Ectodermal cell (in vitro differentiated cells): ENCODE results near the gene CNGA2.

ENCODE experiments used
- H3K27ac ChIP-seq: 2 replicates; pipeline ENCODE4 v1.7.0; 2013; ENCODE audit warnings: mild to moderate bottlenecking, low read depth, low read length; ENCODE audit not compliant: insufficient read depth, poor library complexity, severe bottlenecking
- H3K27me3 ChIP-seq: 2 replicates; pipeline ENCODE4 v1.7.0; 2013; ENCODE audit warnings: mild to moderate bottlenecking, low read length; ENCODE audit not compliant: insufficient read depth, control insufficient read depth, poor library complexity, severe bottlenecking
- H3K36me3 ChIP-seq: one replicate; pipeline ENCODE4 v1.7.0; 2013; ENCODE audit warnings: low read length; ENCODE audit not compliant: control insufficient read depth, insufficient read depth
- H3K4me1 ChIP-seq: one replicate; pipeline ENCODE4 v1.7.0; 2013; ENCODE audit warnings: low read length; ENCODE audit not compliant: control insufficient read depth, insufficient read depth
- H3K4me3 ChIP-seq: 2 replicates; pipeline ENCODE4 v1.7.0; 2013; ENCODE audit warnings: low read depth, low read length, control low read depth; ENCODE audit not compliant: insufficient read depth
- H3K9me3 ChIP-seq: 2 replicates; pipeline ENCODE4 v1.7.0; 2013; ENCODE audit warnings: mild to moderate bottlenecking, low read length, moderate library complexity; ENCODE audit not compliant: control insufficient read depth
- WGBS, 2 experiments: methylation state at CpG; one replicate each; pipeline ENCODE4 v1.1.7; 2013; ENCODE audit warnings: missing lambda C conversion rate in 2 of 2; 5-methylcytosine and 5-hydroxymethylcytosine counted together

CNGA2 gene

GRCh38 chrX:151726751-151727150 lies 7.8 kb upstream of the CNGA2 start:
- 94 to 96% methylated on average over 5 of the region's 5 CpGs for WGBS, 2 experiments
- Histone ChIP-seq H3K9me3 (no peaks in the 10 kb centered on the region), H3K27ac (no peak overlapping the region), H3K4me1 (no peaks in the 10 kb centered on the region), H3K27me3 (no peaks in the 10 kb centered on the region), H3K4me3 (no peak overlapping the region), H3K36me3 (no peaks in the 10 kb centered on the region)

GRCh38 chrX:151727346-151727745 lies 7.2 kb upstream of the CNGA2 start:
- Histone ChIP-seq H3K27me3 (no peaks in the 10 kb centered on the region), H3K4me3 (no peak overlapping the region), H3K36me3 (no peaks in the 10 kb centered on the region), H3K27ac (no peak overlapping the region), H3K4me1 (no peaks in the 10 kb centered on the region), H3K9me3 (no peaks in the 10 kb centered on the region)
- 84 to 93% methylated on average over 4 of the region's 4 CpGs for WGBS, 2 experiments

GRCh38 chrX:151729056-151729725 lies 5.4 kb upstream of the CNGA2 start:
- Histone ChIP-seq H3K4me3 (no peak overlapping the region), H3K27ac (no peak overlapping the region), H3K9me3 (no peaks in the 10 kb centered on the region), H3K4me1 (no peaks in the 10 kb centered on the region), H3K36me3 (no peaks in the 10 kb centered on the region), H3K27me3 (no peaks in the 10 kb centered on the region)
- WGBS, 2 experiments: 86 to 92% methylated on average over 4 of the region's 4 CpGs

GRCh38 chrX:151735219-151735618 lies 673 bp downstream of the CNGA2 start:
- no peak overlapping the region for H3K4me3 ChIP-seq
- WGBS, 2 experiments: 84 to 91% methylated on average over 2 of the region's 2 CpGs
- no peaks in the 10 kb centered on the region for H3K4me1 ChIP-seq
- H3K36me3 ChIP-seq: no peaks in the 10 kb centered on the region
- H3K9me3 ChIP-seq: no peaks in the 10 kb centered on the region
- no peaks in the 10 kb centered on the region for H3K27me3 ChIP-seq
- no peak overlapping the region for H3K27ac ChIP-seq

GRCh38 chrX:151736685-151737084 lies 2.1 kb downstream of the CNGA2 start:
- Histone ChIP-seq H3K36me3 (no peaks in the 10 kb centered on the region), H3K4me1 (no peaks in the 10 kb centered on the region), H3K4me3 (no peak overlapping the region), H3K27ac (no peak overlapping the region), H3K9me3 (no peaks in the 10 kb centered on the region), H3K27me3 (no peaks in the 10 kb centered on the region)
- 92 to 96% methylated on average over 6 of the region's 6 CpGs for WGBS, 2 experiments

- Histone ChIP-seq H3K9me3 (no peaks in the 10 kb centered on the region), H3K4me3 (no peak overlapping the region), H3K27ac (no peak overlapping the region), H3K36me3 (no peaks in the 10 kb centered on the region), H3K27me3 (no peaks in the 10 kb centered on the region), H3K4me1 (no peaks in the 10 kb centered on the region)
- WGBS, 2 experiments: 91 to 93% methylated on average over 4 to 5 of the region's 5 CpGs
Measured at GRCh38 chrX:151737494-151737893, 2.9 kb downstream of the CNGA2 start.

- no peak overlapping the region for H3K4me3 ChIP-seq
- H3K9me3 ChIP-seq: no peaks in the 10 kb centered on the region
- H3K27me3 ChIP-seq: no peaks in the 10 kb centered on the region
- no peaks in the 10 kb centered on the region for H3K4me1 ChIP-seq
- no peak overlapping the region for H3K27ac ChIP-seq
- no peaks in the 10 kb centered on the region for H3K36me3 ChIP-seq
- WGBS, 2 experiments: 90 to 94% methylated on average over 7 of the region's 7 CpGs
Measured at GRCh38 chrX:151738751-151739150, 4.2 kb downstream of the CNGA2 start.

GRCh38 chrX:151741606-151742005 lies 7.1 kb downstream of the CNGA2 start:
- no peaks in the 10 kb centered on the region for H3K4me1 ChIP-seq
- WGBS, 2 experiments: 88% methylated on average over 4 of the region's 4 CpGs
- H3K4me3 ChIP-seq: no peak overlapping the region
- no peaks in the 10 kb centered on the region for H3K27me3 ChIP-seq
- H3K9me3 ChIP-seq: no peaks in the 10 kb centered on the region
- H3K36me3 ChIP-seq: no peaks in the 10 kb centered on the region
- H3K27ac ChIP-seq: no peak overlapping the region

- no peaks in the 10 kb centered on the region for H3K9me3 ChIP-seq
- H3K27ac ChIP-seq: no peak overlapping the region
- no peaks in the 10 kb centered on the region for H3K27me3 ChIP-seq
- H3K36me3 ChIP-seq: no peaks in the 10 kb centered on the region
- no peaks in the 10 kb centered on the region for H3K4me1 ChIP-seq
- H3K4me3 ChIP-seq: no peak overlapping the region
- 90 to 94% methylated on average over 5 of the region's 5 CpGs for WGBS, 2 experiments
Measured at GRCh38 chrX:151742311-151742710, 7.8 kb downstream of the CNGA2 start.

GRCh38 chrX:151743651-151744470 lies 9.3 kb downstream of the CNGA2 start:
- H3K9me3 ChIP-seq: no peaks in the 10 kb centered on the region
- H3K4me3 ChIP-seq: no peak overlapping the region
- no peaks in the 10 kb centered on the region for H3K27me3 ChIP-seq
- no peaks in the 10 kb centered on the region for H3K36me3 ChIP-seq
- 93 to 94% methylated on average over 21 of the region's 21 CpGs for WGBS, 2 experiments
- H3K4me1 ChIP-seq: no peaks in the 10 kb centered on the region
- no peak overlapping the region for H3K27ac ChIP-seq
